Measurements from ENCODE around the gene JAG1.

Gene JAG1

GRCh38 chr20:10666221-10667076 lies 7.3 kb downstream of the JAG1 start:
- Histone ChIP-seq H3K23ac (ENCODE audit: low read depth, low read length, poor library complexity) (no peak overlapping the region), H3K18ac (ENCODE audit: low read length) (peak overlapping the region; percentile 86), H4K91ac (ENCODE audit: low read depth, low read length, poor library complexity) (no peak overlapping the region), H3K9ac (ENCODE audit: low read depth, low read length, poor library complexity) (no peak overlapping the region), H2AFZ (ENCODE audit: low read length) (no peak overlapping the region), H3K36me3 (replicated peaks in 1 of 2; ENCODE audit: control insufficient read depth in 2 of 2, insufficient read depth in 2 of 2, low read length in 2 of 2) (peaks cover 55 to 65% of the 10 kb centered on the region in 2 donors), H3K14ac (ENCODE audit: low read length) (no peak overlapping the region), H3K4me3 (ENCODE audit: low read length in 2 of 2) (no peak overlapping the region), H4K8ac (ENCODE audit: low read depth, low read length) (no peak overlapping the region), H2AK5ac (ENCODE audit: low read depth, low read length) (peak overlapping the region; percentile 42), H3K4me1 (ENCODE audit: control insufficient read depth in 2 of 2, insufficient read depth in 1 of 2, low read depth in 1 of 2, low read length in 2 of 2) (peaks cover 53 to 58% of the 10 kb centered on the region in 2 donors), H2BK5ac (ENCODE audit: low read length) (peak overlapping the region; percentile 62), H3K27ac (replicated peaks; ENCODE audit: low read length) (peak overlapping the region; percentile 58), H3K27me3 (ENCODE audit: control insufficient read depth in 3 of 3, insufficient read depth in 3 of 3, low read depth in 1 of 3, low read length in 3 of 3) (no peaks in the 10 kb centered on the region), H3K4me2 (ENCODE audit: insufficient read depth, low read length, poor library complexity, severe bottlenecking) (peak overlapping the region; percentile 2), H2BK120ac (ENCODE audit: low read depth, low read length) (no peak overlapping the region), H3K9me3 (replicated peaks in 1 of 2; ENCODE audit: control insufficient read depth in 2 of 2, insufficient read depth in 1 of 2, low read depth in 1 of 2, low read length in 2 of 2) (peaks cover 0 to 2% of the 10 kb centered on the region in 2 donors), H2BK15ac (ENCODE audit: low read length) (no peak overlapping the region), H3K79me1 (ENCODE audit: low read depth, low read length) (peaks cover 12% of the 10 kb centered on the region), H3K4ac (ENCODE audit: low read length) (no peak overlapping the region), H2BK12ac (ENCODE audit: low read length) (no peak overlapping the region)
- no peak for DNase-seq (ENCODE audit: low spot score)
- no CpG with 5 or more reads among the region's 7 CpGs for WGBS, 2 donors (ENCODE audit: extremely low coverage in 2 of 2, insufficient read length in 2 of 2, insufficient replicate concordance in 1 of 2)

GRCh38 chr20:10665791-10666190 lies 8.0 kb downstream of the JAG1 start:
- no peak overlapping the region for H3K14ac ChIP-seq (ENCODE audit: low read length)
- no peaks in the 10 kb centered on the region for H3K27me3 ChIP-seq (ENCODE audit: control insufficient read depth in 3 of 3, insufficient read depth in 3 of 3, low read depth in 1 of 3, low read length in 3 of 3)
- H2BK120ac ChIP-seq (ENCODE audit: low read depth, low read length) = no peak overlapping the region
- no peak overlapping the region for H2AFZ ChIP-seq (ENCODE audit: low read length)
- WGBS, 2 donors (ENCODE audit: extremely low coverage in 2 of 2, insufficient read length in 2 of 2, insufficient replicate concordance in 1 of 2) = no CpG with 5 or more reads among the region's 6 CpGs
- peak overlapping the region; percentile 30 for H3K18ac ChIP-seq (ENCODE audit: low read length)
- H3K4me2 ChIP-seq (ENCODE audit: insufficient read depth, low read length, poor library complexity, severe bottlenecking) = no peak overlapping the region
- peaks cover 0 to 2% of the 10 kb centered on the region in 2 donors for H3K9me3 ChIP-seq (replicated peaks in 1 of 2; ENCODE audit: control insufficient read depth in 2 of 2, insufficient read depth in 1 of 2, low read depth in 1 of 2, low read length in 2 of 2)
- no peak overlapping the region for H4K91ac ChIP-seq (ENCODE audit: low read depth, low read length, poor library complexity)
- no peak overlapping the region for H4K8ac ChIP-seq (ENCODE audit: low read depth, low read length)
- H3K4me1 ChIP-seq (ENCODE audit: control insufficient read depth in 2 of 2, insufficient read depth in 1 of 2, low read depth in 1 of 2, low read length in 2 of 2) = peaks cover 52 to 56% of the 10 kb centered on the region in 2 donors
- H3K9ac ChIP-seq (ENCODE audit: low read depth, low read length, poor library complexity) = no peak overlapping the region
- H2AK5ac ChIP-seq (ENCODE audit: low read depth, low read length) = no peak overlapping the region
- H3K23ac ChIP-seq (ENCODE audit: low read depth, low read length, poor library complexity) = no peak overlapping the region
- H3K4me3 ChIP-seq (ENCODE audit: low read length in 2 of 2) = no peak overlapping the region
- peak overlapping the region; percentile 17 for H3K27ac ChIP-seq (replicated peaks; ENCODE audit: low read length)
- no peak overlapping the region for H2BK12ac ChIP-seq (ENCODE audit: low read length)
- H2BK5ac ChIP-seq (ENCODE audit: low read length) = no peak overlapping the region
- no peak overlapping the region for H2BK15ac ChIP-seq (ENCODE audit: low read length)
- peaks cover 55 to 72% of the 10 kb centered on the region in 2 donors for H3K36me3 ChIP-seq (replicated peaks in 1 of 2; ENCODE audit: control insufficient read depth in 2 of 2, insufficient read depth in 2 of 2, low read length in 2 of 2)
- H3K79me1 ChIP-seq (ENCODE audit: low read depth, low read length) = peaks cover 14% of the 10 kb centered on the region
- no peak overlapping the region for H3K4ac ChIP-seq (ENCODE audit: low read length)
- no peak for DNase-seq (ENCODE audit: low spot score)

GRCh38 chr20:10665027-10665561 lies 8.7 kb downstream of the JAG1 start:
- Histone ChIP-seq H4K91ac (ENCODE audit: low read depth, low read length, poor library complexity) (no peak overlapping the region), H3K27ac (replicated peaks; ENCODE audit: low read length) (no peak overlapping the region), H3K36me3 (replicated peaks in 1 of 2; ENCODE audit: control insufficient read depth in 2 of 2, insufficient read depth in 2 of 2, low read length in 2 of 2) (peaks cover 58 to 79% of the 10 kb centered on the region in 2 donors), H2BK5ac (ENCODE audit: low read length) (no peak overlapping the region), H3K9me3 (replicated peaks in 1 of 2; ENCODE audit: control insufficient read depth in 2 of 2, insufficient read depth in 1 of 2, low read depth in 1 of 2, low read length in 2 of 2) (peaks cover 0 to 2% of the 10 kb centered on the region in 2 donors), H2AK5ac (ENCODE audit: low read depth, low read length) (no peak overlapping the region), H2BK12ac (ENCODE audit: low read length) (no peak overlapping the region), H3K4me3 (ENCODE audit: low read length in 2 of 2) (no peak overlapping the region), H3K23ac (ENCODE audit: low read depth, low read length, poor library complexity) (no peak overlapping the region), H3K4ac (ENCODE audit: low read length) (no peak overlapping the region), H2BK15ac (ENCODE audit: low read length) (no peak overlapping the region), H3K14ac (ENCODE audit: low read length) (no peak overlapping the region), H2BK120ac (ENCODE audit: low read depth, low read length) (no peak overlapping the region), H4K8ac (ENCODE audit: low read depth, low read length) (no peak overlapping the region), H3K9ac (ENCODE audit: low read depth, low read length, poor library complexity) (no peak overlapping the region), H3K27me3 (ENCODE audit: control insufficient read depth in 3 of 3, insufficient read depth in 3 of 3, low read depth in 1 of 3, low read length in 3 of 3) (no peaks in the 10 kb centered on the region), H3K4me1 (ENCODE audit: control insufficient read depth in 2 of 2, insufficient read depth in 1 of 2, low read depth in 1 of 2, low read length in 2 of 2) (peaks cover 46 to 51% of the 10 kb centered on the region in 2 donors), H3K18ac (ENCODE audit: low read length) (no peak overlapping the region), H3K4me2 (ENCODE audit: insufficient read depth, low read length, poor library complexity, severe bottlenecking) (no peak overlapping the region), H3K79me1 (ENCODE audit: low read depth, low read length) (peaks cover 12% of the 10 kb centered on the region), H2AFZ (ENCODE audit: low read length) (no peak overlapping the region)
- no CpG with 5 or more reads among the region's 7 CpGs for WGBS, 2 donors (ENCODE audit: extremely low coverage in 2 of 2, insufficient read length in 2 of 2, insufficient replicate concordance in 1 of 2)
- DNase-seq (ENCODE audit: low spot score) = no peak

- H3K4me1 ChIP-seq (ENCODE audit: control insufficient read depth in 2 of 2, insufficient read depth in 1 of 2, low read depth in 1 of 2, low read length in 2 of 2) = peaks cover 35 to 44% of the 10 kb centered on the region in 2 donors
- H3K36me3 ChIP-seq (replicated peaks in 1 of 2; ENCODE audit: control insufficient read depth in 2 of 2, insufficient read depth in 2 of 2, low read length in 2 of 2) = peaks cover 60 to 87% of the 10 kb centered on the region in 2 donors
- H3K4ac ChIP-seq (ENCODE audit: low read length) = no peak overlapping the region
- H2BK120ac ChIP-seq (ENCODE audit: low read depth, low read length) = no peak overlapping the region
- H3K23ac ChIP-seq (ENCODE audit: low read depth, low read length, poor library complexity) = no peak overlapping the region
- H3K79me1 ChIP-seq (ENCODE audit: low read depth, low read length) = peaks cover 12% of the 10 kb centered on the region
- H2BK15ac ChIP-seq (ENCODE audit: low read length) = no peak overlapping the region
- H4K8ac ChIP-seq (ENCODE audit: low read depth, low read length) = no peak overlapping the region
- H3K27me3 ChIP-seq (ENCODE audit: control insufficient read depth in 3 of 3, insufficient read depth in 3 of 3, low read depth in 1 of 3, low read length in 3 of 3) = no peaks in the 10 kb centered on the region
- no CpG with 5 or more reads among the region's 8 CpGs for WGBS, 2 donors (ENCODE audit: extremely low coverage in 2 of 2, insufficient read length in 2 of 2, insufficient replicate concordance in 1 of 2)
- H2BK12ac ChIP-seq (ENCODE audit: low read length) = no peak overlapping the region
- H2BK5ac ChIP-seq (ENCODE audit: low read length) = no peak overlapping the region
- no peak overlapping the region for H3K4me2 ChIP-seq (ENCODE audit: insufficient read depth, low read length, poor library complexity, severe bottlenecking)
- H3K4me3 ChIP-seq (ENCODE audit: low read length in 2 of 2) = no peak overlapping the region
- H3K9ac ChIP-seq (ENCODE audit: low read depth, low read length, poor library complexity) = no peak overlapping the region
- H3K18ac ChIP-seq (ENCODE audit: low read length) = no peak overlapping the region
- H3K27ac ChIP-seq (replicated peaks; ENCODE audit: low read length) = no peak overlapping the region
- H2AFZ ChIP-seq (ENCODE audit: low read length) = no peak overlapping the region
- no peak for DNase-seq (ENCODE audit: low spot score)
- H3K9me3 ChIP-seq (replicated peaks in 1 of 2; ENCODE audit: control insufficient read depth in 2 of 2, insufficient read depth in 1 of 2, low read depth in 1 of 2, low read length in 2 of 2) = peaks cover 0 to 2% of the 10 kb centered on the region in 2 donors
- no peak overlapping the region for H2AK5ac ChIP-seq (ENCODE audit: low read depth, low read length)
- H4K91ac ChIP-seq (ENCODE audit: low read depth, low read length, poor library complexity) = no peak overlapping the region
- no peak overlapping the region for H3K14ac ChIP-seq (ENCODE audit: low read length)
These were observed 10.0 kb downstream of the JAG1 start for GRCh38 chr20:10663756-10664155.

All from neuronal stem cell (in vitro differentiated cells).